ENCODE results near the gene NPAS2. TPM values are rescaled to one million over a fixed set of nuclear protein-coding genes. Genes with fewer than 3 reads are reported as not detected.

NPAS2 gene
- total RNA-seq, 2 experiments from 2014 or later, result 5.8 to 5.9 TPM

GRCh38 chr2:100802066-100802465, 17.9 kb upstream of the NPAS2 start:
- intact Hi-C loops (cut with micrococcal nuclease), result no loop called here
- Mint-ChIP-seq H3K36me3 (ENCODE audit: low read depth) (no peaks in the 10 kb centered on the region), H3K27me3 (ENCODE audit: low read depth) (no peaks in the 10 kb centered on the region), H3K4me1 (ENCODE audit: low read depth) (no peaks in the 10 kb centered on the region), H3K4me3 (no peak overlapping the region), H3K9me3 (no peaks in the 10 kb centered on the region), H3K27ac (no peak overlapping the region)
- no peak for DNase-seq
- CTCF ChIA-PET, result interaction anchor here (0.6 to 0.7 kb wide), 2 partner anchors 181 to 231 kb away, joined by 3 to 4 read pairs; no protein-coding TSS in a partner anchor

GRCh38 chr2:100803334-100803733, 16.6 kb upstream of the NPAS2 start:
- H3K27ac Mint-ChIP-seq, result no peak overlapping the region
- CTCF ChIA-PET, result no interaction called here
- H3K27me3 Mint-ChIP-seq (ENCODE audit: low read depth), result no peaks in the 10 kb centered on the region
- no peak overlapping the region for H3K4me3 Mint-ChIP-seq
- intact Hi-C loops (cut with micrococcal nuclease), result no loop called here
- no peak for DNase-seq
- no peaks in the 10 kb centered on the region for H3K36me3 Mint-ChIP-seq (ENCODE audit: low read depth)
- H3K4me1 Mint-ChIP-seq (ENCODE audit: low read depth), result no peaks in the 10 kb centered on the region
- no peaks in the 10 kb centered on the region for H3K9me3 Mint-ChIP-seq

GRCh38 chr2:100806550-100806949, 13.4 kb upstream of the NPAS2 start:
- H3K4me1 Mint-ChIP-seq (ENCODE audit: low read depth), result peaks cover 3% of the 10 kb centered on the region
- no peaks in the 10 kb centered on the region for H3K9me3 Mint-ChIP-seq
- DNase-seq, result no peak
- H3K27ac Mint-ChIP-seq, result no peak overlapping the region
- no peaks in the 10 kb centered on the region for H3K36me3 Mint-ChIP-seq (ENCODE audit: low read depth)
- intact Hi-C loops (cut with micrococcal nuclease), result no loop called here
- H3K4me3 Mint-ChIP-seq, result no peak overlapping the region
- CTCF ChIA-PET, result no interaction called here
- H3K27me3 Mint-ChIP-seq (ENCODE audit: low read depth), result no peaks in the 10 kb centered on the region

DNA sequence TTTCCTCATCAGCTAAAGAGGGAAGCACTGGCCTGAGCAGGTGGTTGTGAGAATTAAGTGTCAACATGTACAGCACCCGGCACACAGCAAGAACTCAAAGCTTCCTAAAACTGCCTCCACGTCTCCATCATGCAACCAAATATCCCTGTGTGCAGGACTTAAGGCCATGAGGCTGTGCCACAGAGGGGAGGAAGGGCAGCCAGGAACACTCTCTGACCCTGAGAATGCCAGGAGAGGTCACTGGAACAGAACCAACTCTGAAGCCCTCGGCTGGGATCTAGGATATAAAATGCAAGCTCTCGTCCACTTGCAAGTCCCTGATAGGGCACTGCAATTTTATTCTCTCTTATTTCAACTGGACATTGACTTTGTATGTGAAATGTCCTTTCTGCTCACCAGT, 12.2 kb upstream of the NPAS2 start:
- no peaks in the 10 kb centered on the region for H3K27me3 Mint-ChIP-seq (ENCODE audit: low read depth)
- no peak overlapping the region for H3K4me3 Mint-ChIP-seq
- intact Hi-C loops (cut with micrococcal nuclease), result no loop called here
- H3K4me1 Mint-ChIP-seq (ENCODE audit: low read depth), result peaks cover 12% of the 10 kb centered on the region
- CTCF ChIA-PET, result interaction anchor here (1.0 to 1.4 kb wide), 2 partner anchors 12 to 175 kb away, joined by 3 read pairs; no protein-coding TSS in a partner anchor
- DNase-seq, result no peak
- no peaks in the 10 kb centered on the region for H3K36me3 Mint-ChIP-seq (ENCODE audit: low read depth)
- H3K27ac Mint-ChIP-seq, result no peak overlapping the region
- no peaks in the 10 kb centered on the region for H3K9me3 Mint-ChIP-seq

DNA sequence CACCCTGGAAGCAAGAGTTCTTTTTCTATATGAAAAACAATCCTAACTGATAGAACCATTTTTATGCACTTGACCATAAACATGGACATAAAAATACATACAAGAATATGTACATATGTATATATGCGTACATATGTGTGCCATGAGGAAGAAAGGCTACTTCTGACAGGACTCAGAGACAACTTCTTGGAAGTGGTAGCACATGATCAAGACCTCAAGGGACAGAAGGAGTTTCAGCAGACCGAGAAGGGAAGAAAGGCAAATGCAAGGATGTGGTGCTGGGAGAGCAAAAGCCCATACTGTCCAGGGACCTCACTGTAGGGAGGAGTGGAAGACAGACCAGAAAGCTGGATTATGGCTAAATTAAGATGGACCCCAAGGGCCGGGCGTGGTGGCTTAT, 11.4 kb upstream of the NPAS2 start:
- no peak for DNase-seq
- Mint-ChIP-seq H3K4me1 (ENCODE audit: low read depth) (peaks cover 20% of the 10 kb centered on the region), H3K27ac (no peak overlapping the region), H3K4me3 (no peak overlapping the region), H3K36me3 (ENCODE audit: low read depth) (no peaks in the 10 kb centered on the region), H3K27me3 (ENCODE audit: low read depth) (no peaks in the 10 kb centered on the region), H3K9me3 (no peaks in the 10 kb centered on the region)
- CTCF ChIA-PET, result interaction anchor here (0.7 to 1.4 kb wide), 3 partner anchors 13 to 174 kb away, joined by 3 read pairs; no protein-coding TSS in a partner anchor
- intact Hi-C loops (cut with micrococcal nuclease), result no loop called here

DNA sequence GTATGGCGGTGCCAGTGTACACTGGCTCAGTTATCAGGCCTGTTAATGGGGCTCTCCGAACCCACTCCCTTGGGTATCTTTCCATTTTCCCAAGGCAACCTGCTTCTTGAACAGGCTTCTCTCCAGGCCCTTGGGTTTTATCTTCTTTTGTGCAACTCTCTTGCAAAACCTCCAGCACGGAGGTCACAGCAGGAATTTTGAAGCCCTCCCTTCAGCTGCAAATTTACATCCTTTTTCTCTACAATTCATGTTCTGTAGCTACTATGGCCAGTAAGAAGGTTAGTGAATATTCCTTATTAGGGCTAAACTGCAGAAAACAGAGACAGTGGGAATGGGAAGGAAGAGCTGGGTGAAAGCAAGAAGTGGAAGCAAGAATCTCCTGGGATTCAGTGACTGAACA, 10.4 kb upstream of the NPAS2 start:
- intact Hi-C loops (cut with micrococcal nuclease), result no loop called here
- no peaks in the 10 kb centered on the region for H3K9me3 Mint-ChIP-seq
- CTCF ChIA-PET, result no interaction called here
- DNase-seq, result no peak
- no peak overlapping the region for H3K4me3 Mint-ChIP-seq
- H3K4me1 Mint-ChIP-seq (ENCODE audit: low read depth), result peaks cover 30% of the 10 kb centered on the region
- H3K27ac Mint-ChIP-seq, result no peak overlapping the region
- no peaks in the 10 kb centered on the region for H3K27me3 Mint-ChIP-seq (ENCODE audit: low read depth)
- no peaks in the 10 kb centered on the region for H3K36me3 Mint-ChIP-seq (ENCODE audit: low read depth)

DNA sequence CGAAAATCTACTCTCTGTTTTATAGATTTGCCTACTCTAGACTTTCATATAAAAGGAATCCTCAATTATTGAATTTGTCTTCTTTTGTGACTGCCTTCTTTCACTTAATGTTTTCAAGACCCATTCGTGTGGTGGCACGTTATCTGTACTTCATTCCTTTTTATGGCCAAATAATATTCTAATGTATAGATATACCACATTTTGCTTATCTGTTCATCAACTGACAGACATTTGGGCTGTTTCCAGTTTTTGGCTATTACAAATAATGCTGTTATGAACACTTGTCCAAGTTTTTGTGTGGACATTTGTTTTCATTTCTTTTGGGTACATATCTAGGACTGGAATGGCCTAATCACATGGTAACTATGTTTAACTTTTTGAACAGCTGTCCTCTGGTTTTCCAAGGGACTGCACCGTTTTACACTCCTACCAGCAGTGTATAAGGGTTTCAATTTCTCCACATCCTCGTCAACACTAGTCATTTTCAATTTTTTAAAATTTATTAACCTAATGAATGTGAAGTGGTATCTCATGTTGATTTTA, 9.3 kb upstream of the NPAS2 start:
- H3K4me1 Mint-ChIP-seq (ENCODE audit: low read depth), result peaks cover 34% of the 10 kb centered on the region
- no peaks in the 10 kb centered on the region for H3K36me3 Mint-ChIP-seq (ENCODE audit: low read depth)
- no peak overlapping the region for H3K4me3 Mint-ChIP-seq
- H3K9me3 Mint-ChIP-seq, result no peaks in the 10 kb centered on the region
- no peaks in the 10 kb centered on the region for H3K27me3 Mint-ChIP-seq (ENCODE audit: low read depth)
- DNase-seq, result no peak
- intact Hi-C loops (cut with micrococcal nuclease), result loop anchor here (5.0 to 10.0 kb wide), 3 partner anchors 67 to 494 kb away; partner anchors contain the start of gene RNF149
- no peak overlapping the region for H3K27ac Mint-ChIP-seq
- CTCF ChIA-PET, result interaction anchor here (0.7 kb wide), 1 partner anchor 429 kb away, joined by 4 read pairs; no protein-coding TSS in a partner anchor

GRCh38 chr2:100812116-100812515, 7.8 kb upstream of the NPAS2 start:
- intact Hi-C loops (cut with micrococcal nuclease), result loop anchor here (5.0 to 10.0 kb wide), 3 partner anchors 65 to 493 kb away; partner anchors contain the start of gene RNF149
- Mint-ChIP-seq H3K4me3 (no peak overlapping the region), H3K27me3 (ENCODE audit: low read depth) (no peaks in the 10 kb centered on the region), H3K4me1 (ENCODE audit: low read depth) (peaks cover 34% of the 10 kb centered on the region), H3K36me3 (ENCODE audit: low read depth) (no peaks in the 10 kb centered on the region), H3K27ac (peak overlapping the region; percentile 3), H3K9me3 (no peaks in the 10 kb centered on the region)
- DNase-seq, result peak; percentile 43
- CTCF ChIA-PET, result no interaction called here

- Mint-ChIP-seq H3K4me1 (ENCODE audit: low read depth) (peaks cover 34% of the 10 kb centered on the region), H3K4me3 (no peak overlapping the region), H3K9me3 (no peaks in the 10 kb centered on the region), H3K36me3 (ENCODE audit: low read depth) (no peaks in the 10 kb centered on the region), H3K27ac (peak overlapping the region; percentile 3), H3K27me3 (ENCODE audit: low read depth) (peaks cover 1% of the 10 kb centered on the region)
- intact Hi-C loops (cut with micrococcal nuclease), result loop anchor here (5.0 to 10.0 kb wide), 3 partner anchors 65 to 492 kb away; partner anchors contain the start of gene RNF149
- CTCF ChIA-PET, result no interaction called here
- DNase-seq, result no peak
Measured at GRCh38 chr2:100812573-100812972, 7.4 kb upstream of the NPAS2 start.

- peak overlapping the region; percentile 6 for H3K4me3 Mint-ChIP-seq
- peak overlapping the region; percentile 37 for H3K27ac Mint-ChIP-seq
- peaks cover 38% of the 10 kb centered on the region for H3K4me1 Mint-ChIP-seq (ENCODE audit: low read depth)
- peak; percentile 17 for DNase-seq
- peaks cover 6% of the 10 kb centered on the region for H3K27me3 Mint-ChIP-seq (ENCODE audit: low read depth)
- no peaks in the 10 kb centered on the region for H3K9me3 Mint-ChIP-seq
- H3K36me3 Mint-ChIP-seq (ENCODE audit: low read depth), result no peaks in the 10 kb centered on the region
- CTCF ChIA-PET, result interaction anchor here (1.5 kb wide), 1 partner anchor 47 kb away, joined by 5 read pairs; no protein-coding TSS in a partner anchor
- intact Hi-C loops (cut with micrococcal nuclease), result loop anchor here (1.0 to 10.0 kb wide), 4 partner anchors 61 to 491 kb away; partner anchors contain the start of gene RNF149
Measured at GRCh38 chr2:100813527-100813926, 6.4 kb upstream of the NPAS2 start.

GRCh38 chr2:100814043-100814442, 5.9 kb upstream of the NPAS2 start:
- CTCF ChIA-PET, result interaction anchor here (1.5 kb wide), 1 partner anchor 47 kb away, joined by 5 read pairs; no protein-coding TSS in a partner anchor
- no peaks in the 10 kb centered on the region for H3K9me3 Mint-ChIP-seq
- peaks cover 6% of the 10 kb centered on the region for H3K27me3 Mint-ChIP-seq (ENCODE audit: low read depth)
- no peak for DNase-seq
- H3K27ac Mint-ChIP-seq, result no peak overlapping the region
- no peaks in the 10 kb centered on the region for H3K36me3 Mint-ChIP-seq (ENCODE audit: low read depth)
- H3K4me3 Mint-ChIP-seq, result no peak overlapping the region
- peaks cover 40% of the 10 kb centered on the region for H3K4me1 Mint-ChIP-seq (ENCODE audit: low read depth)
- intact Hi-C loops (cut with micrococcal nuclease), result loop anchor here (5.0 to 10.0 kb wide), 3 partner anchors 63 to 491 kb away; partner anchors contain the start of gene RNF149

DNA sequence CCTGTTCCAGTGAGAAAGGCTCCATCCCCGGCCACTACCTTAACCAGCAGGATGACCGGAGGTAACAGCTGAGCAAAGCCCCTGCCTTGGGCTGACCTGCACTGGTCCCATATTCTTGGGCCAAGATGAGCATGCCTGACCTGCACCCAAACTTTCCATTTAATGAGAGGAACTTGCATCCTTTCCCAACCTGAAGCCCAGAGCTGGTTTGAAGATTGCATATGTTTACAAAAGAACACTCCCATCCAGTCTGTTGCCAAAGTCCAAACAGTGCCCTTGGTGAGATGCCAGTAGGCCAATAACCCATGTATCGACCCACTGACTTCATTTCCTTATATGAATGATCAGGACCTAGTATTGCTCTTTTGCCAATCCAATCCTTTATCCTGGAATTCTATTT, 5.5 kb upstream of the NPAS2 start:
- Mint-ChIP-seq H3K9me3 (no peaks in the 10 kb centered on the region), H3K4me3 (no peak overlapping the region), H3K4me1 (ENCODE audit: low read depth) (peaks cover 40% of the 10 kb centered on the region), H3K36me3 (ENCODE audit: low read depth) (no peaks in the 10 kb centered on the region), H3K27ac (no peak overlapping the region), H3K27me3 (ENCODE audit: low read depth) (peaks cover 6% of the 10 kb centered on the region)
- intact Hi-C loops (cut with micrococcal nuclease), result loop anchor here (5.0 to 10.0 kb wide), 3 partner anchors 63 to 490 kb away; partner anchors contain the start of gene RNF149
- CTCF ChIA-PET, result interaction anchor here (1.5 kb wide), 1 partner anchor 46 kb away, joined by 5 read pairs; no protein-coding TSS in a partner anchor
- no peak for DNase-seq

Measured in activated naive CD4-positive, alpha-beta T cell treated with anti-CD3 and anti-CD28 coated beads for 36 hours (primary cell).